Glutamatergic neuron (in vitro differentiated cells): ENCODE measurements around the gene GNG7. TPM values are rescaled to one million over a fixed set of nuclear protein-coding genes. Genes with fewer than 3 reads are reported as not detected.

Source experiments
- DNase-seq: peaks from one replicate; pipeline ENCODE4 v3.0.0; 2022
- H3K27ac Mint-ChIP-seq: one replicate; pipeline ENCODE4 v1.8.0; 2020; ENCODE audit warnings: mild to moderate bottlenecking, mixed read lengths, inconsistent platforms; ENCODE audit not compliant: unreplicated experiment
- H3K27me3 Mint-ChIP-seq: one replicate; pipeline ENCODE4 v1.8.0; 2020; ENCODE audit warnings: mild to moderate bottlenecking, moderate library complexity, mixed read lengths, inconsistent platforms; ENCODE audit not compliant: unreplicated experiment
- H3K36me3 Mint-ChIP-seq: one replicate; pipeline ENCODE4 v1.8.0; 2020; ENCODE audit warnings: mild to moderate bottlenecking, mixed read lengths, inconsistent platforms; ENCODE audit not compliant: unreplicated experiment
- H3K4me1 Mint-ChIP-seq: one replicate; pipeline ENCODE4 v1.8.0; 2020; ENCODE audit warnings: mild to moderate bottlenecking, low read depth, mixed read lengths, inconsistent platforms; ENCODE audit not compliant: unreplicated experiment
- H3K4me3 Mint-ChIP-seq: one replicate; pipeline ENCODE4 v1.8.0; 2020; ENCODE audit warnings: mild to moderate bottlenecking, mixed read lengths, inconsistent platforms; ENCODE audit not compliant: unreplicated experiment
- H3K9me3 Mint-ChIP-seq: one replicate; pipeline ENCODE4 v1.8.0; 2020; ENCODE audit warnings: mild to moderate bottlenecking, moderate library complexity, mixed read lengths, inconsistent platforms; ENCODE audit not compliant: unreplicated experiment
- total RNA-seq: library from RNA; stranded (reverse); fragmentation: NEBNext Ultra II Directional; extraction: Animal tissue kit (Norgen Biotek cat#: 25700); gene quantifications from one replicate; pipeline ENCODE4 v1.2.1, GENCODE V29; 2021; ENCODE audit not compliant: unreplicated experiment
- TF ChIP-seq, protein P1 (sequence below): fragments of 200-600 bp; sonication (generic); IDR thresholded peaks from one replicate; pipeline ENCODE4 v1.5.0; 2021; ENCODE audit not compliant: partially characterized antibody, unreplicated experiment

Gene GNG7
- total RNA-seq, 1 donor from 2014 or later: 8.0 TPM

DNA sequence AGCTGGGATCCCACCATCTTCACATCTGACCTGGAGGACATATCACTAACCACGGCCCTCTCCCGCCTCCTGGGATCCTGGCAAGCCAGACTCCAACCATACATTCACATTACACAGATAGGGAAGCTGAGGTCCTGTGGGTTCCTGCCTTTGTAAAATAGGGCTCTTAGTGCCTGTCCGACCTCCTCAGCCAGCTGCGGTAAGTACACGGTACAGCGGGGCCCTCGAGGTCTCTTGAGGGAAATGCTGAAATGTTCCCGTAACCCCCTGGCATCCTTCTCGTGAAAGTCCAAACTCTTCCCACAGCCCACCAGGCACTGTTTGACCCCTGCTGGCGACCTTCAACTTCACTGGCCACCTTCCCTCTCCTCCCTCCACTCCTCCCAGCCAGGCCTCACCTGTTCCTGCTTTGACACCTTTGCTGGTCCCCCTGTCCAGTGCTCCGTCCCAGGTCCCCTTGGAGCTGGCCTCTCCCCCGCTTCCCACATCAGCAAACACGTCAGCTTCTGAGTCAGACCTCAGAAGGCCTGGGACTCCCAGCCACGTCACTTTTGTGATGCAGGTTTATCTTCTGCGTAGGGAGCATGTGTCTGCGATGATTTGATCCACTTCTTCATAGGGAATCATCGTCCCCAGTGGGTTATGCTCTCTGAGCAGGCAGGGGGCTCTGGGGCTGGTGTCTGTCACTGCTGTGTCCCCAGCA, 8.8 kb upstream of the GNG7 start:
- DNase-seq: no peak
- peaks cover 10% of the 10 kb centered on the region for H3K9me3 Mint-ChIP-seq
- H3K27me3 Mint-ChIP-seq: peaks cover 3% of the 10 kb centered on the region
- peaks cover 12% of the 10 kb centered on the region for H3K36me3 Mint-ChIP-seq
- no peak overlapping the region for H3K4me3 Mint-ChIP-seq
- no peak overlapping the region for H3K27ac Mint-ChIP-seq
- H3K4me1 Mint-ChIP-seq: no peaks in the 10 kb centered on the region
- TF ChIP-seq, protein P1, sequence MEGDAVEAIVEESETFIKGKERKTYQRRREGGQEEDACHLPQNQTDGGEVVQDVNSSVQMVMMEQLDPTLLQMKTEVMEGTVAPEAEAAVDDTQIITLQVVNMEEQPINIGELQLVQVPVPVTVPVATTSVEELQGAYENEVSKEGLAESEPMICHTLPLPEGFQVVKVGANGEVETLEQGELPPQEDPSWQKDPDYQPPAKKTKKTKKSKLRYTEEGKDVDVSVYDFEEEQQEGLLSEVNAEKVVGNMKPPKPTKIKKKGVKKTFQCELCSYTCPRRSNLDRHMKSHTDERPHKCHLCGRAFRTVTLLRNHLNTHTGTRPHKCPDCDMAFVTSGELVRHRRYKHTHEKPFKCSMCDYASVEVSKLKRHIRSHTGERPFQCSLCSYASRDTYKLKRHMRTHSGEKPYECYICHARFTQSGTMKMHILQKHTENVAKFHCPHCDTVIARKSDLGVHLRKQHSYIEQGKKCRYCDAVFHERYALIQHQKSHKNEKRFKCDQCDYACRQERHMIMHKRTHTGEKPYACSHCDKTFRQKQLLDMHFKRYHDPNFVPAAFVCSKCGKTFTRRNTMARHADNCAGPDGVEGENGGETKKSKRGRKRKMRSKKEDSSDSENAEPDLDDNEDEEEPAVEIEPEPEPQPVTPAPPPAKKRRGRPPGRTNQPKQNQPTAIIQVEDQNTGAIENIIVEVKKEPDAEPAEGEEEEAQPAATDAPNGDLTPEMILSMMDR: no peak

DNA sequence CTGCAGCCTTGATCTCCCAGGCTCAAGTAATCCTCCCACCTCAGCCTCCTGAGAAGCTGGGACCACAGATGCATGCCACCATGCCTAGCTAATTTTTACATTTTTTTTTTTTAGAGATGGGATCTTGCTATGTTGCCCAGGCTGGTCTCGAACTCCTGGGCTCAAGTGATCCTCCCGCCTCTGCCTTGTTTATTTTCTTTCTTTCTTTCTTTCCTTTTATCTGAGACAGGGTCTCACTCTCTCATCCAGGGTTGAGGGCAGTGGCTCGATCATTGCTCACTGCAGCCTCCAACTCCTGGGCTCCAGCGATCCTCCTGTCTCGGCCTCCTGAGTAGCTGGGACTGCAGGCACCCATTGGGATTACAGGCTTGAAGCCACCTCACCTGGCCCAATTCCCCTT, 3.8 kb upstream of the GNG7 start:
- H3K36me3 Mint-ChIP-seq: no peaks in the 10 kb centered on the region
- H3K27me3 Mint-ChIP-seq: no peaks in the 10 kb centered on the region
- H3K9me3 Mint-ChIP-seq: peaks cover 3% of the 10 kb centered on the region
- no peak overlapping the region for H3K27ac Mint-ChIP-seq
- H3K4me3 Mint-ChIP-seq: no peak overlapping the region
- DNase-seq: no peak
- TF ChIP-seq, protein P1: no peak
- no peaks in the 10 kb centered on the region for H3K4me1 Mint-ChIP-seq

DNA sequence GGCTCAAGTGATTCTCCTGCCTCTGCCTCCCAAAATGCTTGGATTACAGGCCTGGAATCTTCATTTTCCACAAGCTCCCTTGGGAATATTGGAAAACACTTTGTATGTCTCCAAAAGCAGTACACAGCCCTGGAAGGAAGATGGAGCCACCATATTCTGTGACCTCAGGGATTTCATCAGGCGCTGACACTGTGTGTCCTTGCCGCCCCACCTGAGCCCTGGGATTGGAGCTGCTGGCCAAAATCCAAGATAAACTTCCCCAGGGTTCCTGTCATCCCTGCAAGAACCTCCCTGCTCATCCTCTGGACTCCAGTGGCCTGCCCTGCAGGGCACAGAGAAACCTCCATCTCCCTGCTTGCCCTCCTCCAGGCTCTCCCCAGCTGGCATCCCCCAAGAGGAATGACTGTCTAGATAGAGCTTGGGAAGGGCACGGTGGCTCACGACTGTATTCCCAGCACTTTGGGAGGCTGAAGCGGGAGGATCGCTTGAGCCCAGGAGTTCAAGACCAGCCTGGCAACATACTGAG, 1.3 kb upstream of the GNG7 start:
- TF ChIP-seq, protein P1: no peak
- no peaks in the 10 kb centered on the region for H3K36me3 Mint-ChIP-seq
- no peak for DNase-seq
- peaks cover 3% of the 10 kb centered on the region for H3K9me3 Mint-ChIP-seq
- H3K4me1 Mint-ChIP-seq: no peaks in the 10 kb centered on the region
- H3K27me3 Mint-ChIP-seq: peaks cover 3% of the 10 kb centered on the region
- no peak overlapping the region for H3K27ac Mint-ChIP-seq
- no peak overlapping the region for H3K4me3 Mint-ChIP-seq

DNA sequence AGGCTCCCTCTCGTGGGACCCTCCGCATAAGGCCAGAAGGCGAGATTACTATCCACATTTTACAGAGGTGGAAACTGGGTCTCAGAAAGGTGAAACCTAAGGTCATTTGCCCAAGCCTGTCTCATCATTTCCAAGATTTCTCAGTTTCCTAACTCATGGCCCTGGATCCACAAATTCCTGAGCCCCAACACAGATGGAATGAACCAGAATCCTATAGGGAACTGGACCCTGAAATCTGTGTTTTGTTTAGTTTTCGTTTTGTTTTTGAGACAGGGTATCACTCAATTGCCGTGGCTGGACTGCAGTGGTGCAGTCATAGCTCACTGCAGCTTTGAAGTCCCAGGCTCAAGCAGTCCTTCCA, 563 bp upstream of the GNG7 start:
- no peaks in the 10 kb centered on the region for H3K4me1 Mint-ChIP-seq
- peaks cover 3% of the 10 kb centered on the region for H3K27me3 Mint-ChIP-seq
- H3K27ac Mint-ChIP-seq: no peak overlapping the region
- peak overlapping the region; percentile 79 for H3K4me3 Mint-ChIP-seq
- peaks cover 3% of the 10 kb centered on the region for H3K9me3 Mint-ChIP-seq
- no peak for DNase-seq
- no peaks in the 10 kb centered on the region for H3K36me3 Mint-ChIP-seq
- TF ChIP-seq, protein P1: no peak

DNA sequence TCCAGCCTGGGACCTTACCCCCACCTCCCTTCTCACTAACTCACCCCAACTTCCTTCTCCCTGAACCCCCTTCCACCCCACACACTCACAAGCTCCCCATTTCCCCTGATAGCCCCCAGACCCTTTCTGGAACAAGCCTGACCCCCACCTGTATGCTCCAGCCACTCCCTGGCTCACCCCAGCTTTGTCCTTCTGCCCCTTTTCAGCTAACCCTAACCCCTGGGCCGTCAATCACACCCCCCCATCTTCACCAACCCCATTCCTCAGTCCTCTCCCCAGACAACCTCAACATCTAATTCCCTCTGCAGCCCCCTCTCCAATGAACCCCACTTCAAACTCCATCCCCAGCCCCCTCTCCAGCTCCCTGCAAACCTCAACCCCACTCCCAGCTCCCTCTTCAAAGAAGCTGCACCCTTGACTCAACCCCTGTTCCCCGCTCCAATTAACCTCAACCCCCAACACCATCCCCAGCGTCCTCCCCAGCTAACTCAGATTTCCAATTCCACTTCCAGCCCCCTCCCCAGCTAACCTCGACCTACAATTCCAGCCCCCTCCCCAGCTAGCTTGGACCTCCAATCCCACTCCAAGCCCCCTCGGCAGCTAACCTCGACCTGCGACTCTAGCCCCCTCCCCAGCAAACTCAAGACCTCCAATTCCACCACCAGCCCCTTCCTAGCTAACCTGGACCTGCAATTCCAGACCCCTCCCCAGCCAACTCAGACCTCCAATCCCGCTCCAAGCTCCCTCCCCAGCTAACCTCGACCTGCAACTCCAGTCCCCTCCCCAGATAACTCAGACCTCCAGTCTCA, 929 bp downstream of the GNG7 start:
- no peaks in the 10 kb centered on the region for H3K4me1 Mint-ChIP-seq
- no peak overlapping the region for H3K27ac Mint-ChIP-seq
- H3K27me3 Mint-ChIP-seq: peaks cover 3% of the 10 kb centered on the region
- no peak for DNase-seq
- TF ChIP-seq, protein P1: no peak
- H3K4me3 Mint-ChIP-seq: peak overlapping the region; percentile 86
- H3K36me3 Mint-ChIP-seq: no peaks in the 10 kb centered on the region
- H3K9me3 Mint-ChIP-seq: peaks cover 3% of the 10 kb centered on the region
